H1 (cell line): Measurements from ENCODE around the gene PTCD3.

ENCODE experiments used
- ASH2L ChIP-seq: fragments of 200-600, 300-600 bp; sonication (generic); IDR thresholded peaks from one replicate; pipeline ENCODE4 v1.7.1; 2017; ENCODE audit warnings: low read length
- GABPA ChIP-seq: IDR thresholded peaks from 2 replicates; pipeline ENCODE4 v1.6.1; 2011; ENCODE audit warnings: mild to moderate bottlenecking, low read length, moderate library complexity, borderline replicate concordance; ENCODE audit not compliant: insufficient read depth
- JUND ChIP-seq: IDR thresholded peaks from 2 replicates; pipeline ENCODE4 v1.6.1; 2011; ENCODE audit warnings: mild to moderate bottlenecking, improper control_type of control experiment, low read length
- MAFK ChIP-seq: IDR thresholded peaks from 2 replicates; pipeline ENCODE4 v1.6.1; 2012; ENCODE audit warnings: low read depth, mild to moderate bottlenecking, improper control_type of control experiment, low read length
- POLR2A ChIP-seq, 2 experiments: IDR thresholded peaks; 1 replicate in 1 of 2; 2 replicates in 1 of 2; pipeline ENCODE4 v1.6.1; 2011; ENCODE audit warnings: low read depth in 2 of 2, low read length in 2 of 2, mild to moderate bottlenecking in 2 of 2; ENCODE audit errors: control extremely low read depth in 1 of 2
- POLR2AphosphoS5 ChIP-seq: IDR thresholded peaks from 2 replicates; pipeline ENCODE4 v1.6.1; 2011; ENCODE audit warnings: low read depth, low read length
- RNF2 ChIP-seq: fragments of 200-900, 300-1000 bp; sonication (generic); IDR thresholded peaks from 2 replicates; pipeline ENCODE4 v1.7.1; 2016; ENCODE audit warnings: borderline replicate concordance, low read depth, mild to moderate bottlenecking, antibody characterized with exemption, low read length; ENCODE audit not compliant: poor library complexity, severe bottlenecking; ENCODE audit errors: missing control alignments
- SIX5 ChIP-seq: IDR thresholded peaks from 2 replicates; pipeline ENCODE4 v1.6.1; 2011; ENCODE audit warnings: mild to moderate bottlenecking, low read depth, low read length
- SP2 ChIP-seq: IDR thresholded peaks from 2 replicates; pipeline ENCODE4 v1.6.1; 2012; ENCODE audit warnings: mild to moderate bottlenecking, low read length, inconsistent platforms
- TEAD4 ChIP-seq: IDR thresholded peaks from 2 replicates; pipeline ENCODE4 v1.6.1; 2012; ENCODE audit warnings: low read depth, low read length, inconsistent platforms, mixed read lengths
- ZNF274 ChIP-seq: IDR thresholded peaks from 2 replicates; pipeline ENCODE4 v1.7.0; 2012; ENCODE audit warnings: low read length, borderline replicate concordance; ENCODE audit errors: extremely low read depth
- TF ChIP-seq, protein P1 (sequence below), 3 experiments: IDR thresholded peaks; 1 replicate in 2 of 3; 2 replicates in 1 of 3; pipeline versions ENCODE4 v1.5.1 to v1.6.1; 2011; ENCODE audit warnings: low read length in 3 of 3, mild to moderate bottlenecking in 3 of 3, inconsistent platforms in 2 of 3, low read depth in 1 of 3, moderate library complexity in 1 of 3; ENCODE audit not compliant: insufficient read depth in 1 of 3; ENCODE audit errors: control extremely low read depth in 1 of 3
- TF ChIP-seq, protein P2 (sequence below): IDR thresholded peaks from 2 replicates; pipeline ENCODE4 v1.6.1; 2012; ENCODE audit warnings: inconsistent platforms

- TF ChIP-seq, protein P1, sequence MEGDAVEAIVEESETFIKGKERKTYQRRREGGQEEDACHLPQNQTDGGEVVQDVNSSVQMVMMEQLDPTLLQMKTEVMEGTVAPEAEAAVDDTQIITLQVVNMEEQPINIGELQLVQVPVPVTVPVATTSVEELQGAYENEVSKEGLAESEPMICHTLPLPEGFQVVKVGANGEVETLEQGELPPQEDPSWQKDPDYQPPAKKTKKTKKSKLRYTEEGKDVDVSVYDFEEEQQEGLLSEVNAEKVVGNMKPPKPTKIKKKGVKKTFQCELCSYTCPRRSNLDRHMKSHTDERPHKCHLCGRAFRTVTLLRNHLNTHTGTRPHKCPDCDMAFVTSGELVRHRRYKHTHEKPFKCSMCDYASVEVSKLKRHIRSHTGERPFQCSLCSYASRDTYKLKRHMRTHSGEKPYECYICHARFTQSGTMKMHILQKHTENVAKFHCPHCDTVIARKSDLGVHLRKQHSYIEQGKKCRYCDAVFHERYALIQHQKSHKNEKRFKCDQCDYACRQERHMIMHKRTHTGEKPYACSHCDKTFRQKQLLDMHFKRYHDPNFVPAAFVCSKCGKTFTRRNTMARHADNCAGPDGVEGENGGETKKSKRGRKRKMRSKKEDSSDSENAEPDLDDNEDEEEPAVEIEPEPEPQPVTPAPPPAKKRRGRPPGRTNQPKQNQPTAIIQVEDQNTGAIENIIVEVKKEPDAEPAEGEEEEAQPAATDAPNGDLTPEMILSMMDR (IDR thresholded peaks at IDR 0.05; ENCODE audit: control extremely low read depth in 1 of 3, insufficient read depth in 1 of 3, low read depth in 1 of 3, low read length in 3 of 3) = no peak
- TF ChIP-seq JUND (no peak), POLR2A (IDR thresholded peaks at IDR 0.05; ENCODE audit: control extremely low read depth in 1 of 2, low read depth in 2 of 2, low read length in 2 of 2) (no peak), SP2 (no peak), TEAD4 (no peak), MAFK (no peak), ZNF274 (no peak), POLR2AphosphoS5 (no peak; the same call in 1 of the 2 replicates), RNF2 (no peak), GABPA (no peak), SIX5 (no peak), ASH2L (no peak)
- TF ChIP-seq, protein P2, sequence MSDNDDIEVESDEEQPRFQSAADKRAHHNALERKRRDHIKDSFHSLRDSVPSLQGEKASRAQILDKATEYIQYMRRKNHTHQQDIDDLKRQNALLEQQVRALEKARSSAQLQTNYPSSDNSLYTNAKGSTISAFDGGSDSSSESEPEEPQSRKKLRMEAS = no peak
Measured at GRCh38 chr2:86143307-86143706, 37.3 kb downstream of the PTCD3 start.
